ENCODE measurements around the gene NBPF15. TPM values are rescaled to one million over a fixed set of nuclear protein-coding genes. Genes with fewer than 3 reads are reported as not detected.
"Not testable (repeated sequence)": the region's sequence is repeated elsewhere in the genome, so short reads cannot be mapped to it uniquely, and the experiment has no call there.

NBPF15 gene
- total and polyA plus RNA-seq, 2 experiments from 2014 or later = 5.2 to 6.6 TPM

GRCh38 chr1:144485048-144485993 lies 23.9 kb upstream of the NBPF15 start:
- H4K20me1 ChIP-seq (replicated peaks; ENCODE audit: insufficient read depth); H3K27me3 ChIP-seq (ENCODE audit: insufficient read depth); H3K4me2 ChIP-seq; H3K36me3 ChIP-seq (ENCODE audit: insufficient read depth); H3K27ac Mint-ChIP-seq; H3K4me1 Mint-ChIP-seq; H3K4me1 ChIP-seq (ENCODE audit: insufficient read depth); H3F3A ChIP-seq (replicated peaks; ENCODE audit: low read depth); DNase-seq (ENCODE audit: low spot score); H3K36me3 Mint-ChIP-seq (ENCODE audit: low read depth); H3K4me3 Mint-ChIP-seq; H3K4me3 ChIP-seq; H2AFZ ChIP-seq; H3K27me3 Mint-ChIP-seq (ENCODE audit: insufficient read depth, low read depth, poor library complexity); H3K9me3 Mint-ChIP-seq; H3K79me2 ChIP-seq (replicated peaks; ENCODE audit: insufficient read depth); H3K27ac ChIP-seq (ENCODE audit: low read depth); H3K9me2 ChIP-seq (ENCODE audit: insufficient read depth): not testable (repeated sequence)
- TF ChIP-seq, protein P1, sequence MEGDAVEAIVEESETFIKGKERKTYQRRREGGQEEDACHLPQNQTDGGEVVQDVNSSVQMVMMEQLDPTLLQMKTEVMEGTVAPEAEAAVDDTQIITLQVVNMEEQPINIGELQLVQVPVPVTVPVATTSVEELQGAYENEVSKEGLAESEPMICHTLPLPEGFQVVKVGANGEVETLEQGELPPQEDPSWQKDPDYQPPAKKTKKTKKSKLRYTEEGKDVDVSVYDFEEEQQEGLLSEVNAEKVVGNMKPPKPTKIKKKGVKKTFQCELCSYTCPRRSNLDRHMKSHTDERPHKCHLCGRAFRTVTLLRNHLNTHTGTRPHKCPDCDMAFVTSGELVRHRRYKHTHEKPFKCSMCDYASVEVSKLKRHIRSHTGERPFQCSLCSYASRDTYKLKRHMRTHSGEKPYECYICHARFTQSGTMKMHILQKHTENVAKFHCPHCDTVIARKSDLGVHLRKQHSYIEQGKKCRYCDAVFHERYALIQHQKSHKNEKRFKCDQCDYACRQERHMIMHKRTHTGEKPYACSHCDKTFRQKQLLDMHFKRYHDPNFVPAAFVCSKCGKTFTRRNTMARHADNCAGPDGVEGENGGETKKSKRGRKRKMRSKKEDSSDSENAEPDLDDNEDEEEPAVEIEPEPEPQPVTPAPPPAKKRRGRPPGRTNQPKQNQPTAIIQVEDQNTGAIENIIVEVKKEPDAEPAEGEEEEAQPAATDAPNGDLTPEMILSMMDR (conservative IDR thresholded peaks at IDR 0.05; ENCODE audit: low read depth in 2 of 2) = 0 out of 4 replicates have a peak, but pooled peaks of 1 of the 2 experiments have one; percentile 11
- peak; percentile 79 for ATAC-seq

DNA sequence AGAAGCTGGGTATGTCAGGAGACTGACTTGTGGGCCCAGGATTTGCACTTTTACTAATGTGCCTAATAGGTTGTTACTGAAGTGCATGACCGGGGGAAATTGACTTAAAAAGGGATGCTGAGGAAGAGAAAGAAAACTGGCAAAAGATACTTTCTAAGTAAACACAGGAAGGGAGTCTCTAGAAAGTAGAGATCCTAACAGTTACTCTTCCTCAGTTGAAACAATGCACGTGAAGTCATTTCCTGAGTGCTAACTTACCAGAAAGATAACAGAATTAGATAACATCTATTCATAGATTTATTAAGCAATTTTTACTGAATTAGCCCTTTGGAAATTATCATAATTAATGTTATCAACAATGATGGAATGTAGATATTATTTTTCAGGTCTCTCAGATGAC lies 12.4 kb upstream of the NBPF15 start:
- not testable (repeated sequence) for ATAC-seq; H4K20me1 ChIP-seq (replicated peaks; ENCODE audit: insufficient read depth); H2AFZ ChIP-seq; H3K27ac ChIP-seq (ENCODE audit: low read depth); H3K4me1 ChIP-seq (ENCODE audit: insufficient read depth); DNase-seq (ENCODE audit: low spot score); H3K79me2 ChIP-seq (replicated peaks; ENCODE audit: insufficient read depth); H3K36me3 Mint-ChIP-seq (ENCODE audit: low read depth); H3K4me3 ChIP-seq; H3K27me3 ChIP-seq (ENCODE audit: insufficient read depth); H3K4me2 ChIP-seq; H3K27ac Mint-ChIP-seq; H3K9me3 Mint-ChIP-seq; H3K9me2 ChIP-seq (ENCODE audit: insufficient read depth); H3K27me3 Mint-ChIP-seq (ENCODE audit: insufficient read depth, low read depth, poor library complexity); H3F3A ChIP-seq (replicated peaks; ENCODE audit: low read depth); H3K4me1 Mint-ChIP-seq; H3K4me3 Mint-ChIP-seq; H3K36me3 ChIP-seq (ENCODE audit: insufficient read depth)

DNA sequence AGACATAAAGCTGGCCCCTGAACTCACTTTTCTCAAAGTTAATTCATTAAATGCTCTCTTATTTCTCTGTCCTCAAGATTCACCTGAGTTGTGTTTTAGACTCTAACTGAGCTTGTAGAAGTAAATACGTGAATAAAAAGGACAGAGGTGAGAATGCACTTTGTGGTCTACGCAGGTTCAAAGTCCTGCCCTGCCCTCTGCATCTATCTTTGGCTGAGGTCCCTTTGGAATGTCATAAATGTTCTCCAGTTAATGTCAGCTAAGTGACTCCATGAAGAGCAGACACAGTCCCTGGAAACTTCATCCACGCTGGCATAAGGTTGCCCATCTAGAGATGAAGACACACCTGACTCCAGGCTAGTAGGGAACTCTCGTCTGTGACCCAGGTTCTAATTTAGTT lies 10.0 kb upstream of the NBPF15 start:
- not testable (repeated sequence) for H3K4me1 Mint-ChIP-seq; H3K4me1 ChIP-seq (ENCODE audit: insufficient read depth); H3K27ac Mint-ChIP-seq; H3K9me2 ChIP-seq (ENCODE audit: insufficient read depth); H3K36me3 Mint-ChIP-seq (ENCODE audit: low read depth); H3F3A ChIP-seq (replicated peaks; ENCODE audit: low read depth); H3K4me2 ChIP-seq; H2AFZ ChIP-seq; H3K4me3 Mint-ChIP-seq; ATAC-seq; H3K27me3 Mint-ChIP-seq (ENCODE audit: insufficient read depth, low read depth, poor library complexity); H3K79me2 ChIP-seq (replicated peaks; ENCODE audit: insufficient read depth); H3K27me3 ChIP-seq (ENCODE audit: insufficient read depth); DNase-seq (ENCODE audit: low spot score); H3K9me3 Mint-ChIP-seq; H3K4me3 ChIP-seq; H4K20me1 ChIP-seq (replicated peaks; ENCODE audit: insufficient read depth); H3K36me3 ChIP-seq (ENCODE audit: insufficient read depth); H3K27ac ChIP-seq (ENCODE audit: low read depth)

- Histone ChIP-seq H3K4me3 (peak overlapping the region; percentile 63; the same call in 1 of the 2 replicates), H3K27me3 (ENCODE audit: insufficient read depth) (peaks cover 18% of the 10 kb centered on the region)
- not testable (repeated sequence) for H3K27ac Mint-ChIP-seq; H3K36me3 Mint-ChIP-seq (ENCODE audit: low read depth); H3K27ac ChIP-seq (ENCODE audit: low read depth); DNase-seq (ENCODE audit: low spot score); H3K79me2 ChIP-seq (replicated peaks; ENCODE audit: insufficient read depth); H3K9me3 Mint-ChIP-seq; H4K20me1 ChIP-seq (replicated peaks; ENCODE audit: insufficient read depth); H3F3A ChIP-seq (replicated peaks; ENCODE audit: low read depth); H2AFZ ChIP-seq; H3K27me3 Mint-ChIP-seq (ENCODE audit: insufficient read depth, low read depth, poor library complexity); H3K9me2 ChIP-seq (ENCODE audit: insufficient read depth); H3K4me1 ChIP-seq (ENCODE audit: insufficient read depth); H3K36me3 ChIP-seq (ENCODE audit: insufficient read depth); H3K4me2 ChIP-seq; H3K4me1 Mint-ChIP-seq
- H3K4me3 Mint-ChIP-seq = peak overlapping the region; percentile 48; the same call in 2 of the 3 replicates
- peak; percentile 49 for ATAC-seq
These were observed 309 bp upstream of the NBPF15 start for GRCh38 chr1:144461778-144462177.

GRCh38 chr1:144460686-144461085 lies 783 bp downstream of the NBPF15 start:
- peak overlapping the region; percentile 73; the same call in 1 of the 2 replicates for H3K4me2 ChIP-seq
- H3K4me1 Mint-ChIP-seq; H3K27me3 Mint-ChIP-seq (ENCODE audit: insufficient read depth, low read depth, poor library complexity); H3K9me3 Mint-ChIP-seq; DNase-seq (ENCODE audit: low spot score); H3K27ac ChIP-seq (ENCODE audit: low read depth); H3K79me2 ChIP-seq (replicated peaks; ENCODE audit: insufficient read depth); H3K27ac Mint-ChIP-seq; H3K9me2 ChIP-seq (ENCODE audit: insufficient read depth); H3K36me3 Mint-ChIP-seq (ENCODE audit: low read depth); H4K20me1 ChIP-seq (replicated peaks; ENCODE audit: insufficient read depth); H3K4me1 ChIP-seq (ENCODE audit: insufficient read depth); H3K36me3 ChIP-seq (ENCODE audit: insufficient read depth); H2AFZ ChIP-seq; H3F3A ChIP-seq (replicated peaks; ENCODE audit: low read depth): not testable (repeated sequence)
- H3K4me3 Mint-ChIP-seq = peak overlapping the region; percentile 90; the same call in 2 of the 3 replicates
- peak overlapping the region; percentile 63 for H3K4me3 ChIP-seq
- ATAC-seq = peak; percentile 17
- H3K27me3 ChIP-seq (ENCODE audit: insufficient read depth) = peaks cover 18% of the 10 kb centered on the region

- H3K27me3 ChIP-seq (ENCODE audit: insufficient read depth); H3K36me3 Mint-ChIP-seq (ENCODE audit: low read depth); H4K20me1 ChIP-seq (replicated peaks; ENCODE audit: insufficient read depth); H3K4me1 Mint-ChIP-seq; H3K4me1 ChIP-seq (ENCODE audit: insufficient read depth); H3K27ac Mint-ChIP-seq; H3K9me2 ChIP-seq (ENCODE audit: insufficient read depth); H3K4me3 ChIP-seq; DNase-seq (ENCODE audit: low spot score); H3K79me2 ChIP-seq (replicated peaks; ENCODE audit: insufficient read depth); H3K27me3 Mint-ChIP-seq (ENCODE audit: insufficient read depth, low read depth, poor library complexity); H3K36me3 ChIP-seq (ENCODE audit: insufficient read depth); H3F3A ChIP-seq (replicated peaks; ENCODE audit: low read depth); H2AFZ ChIP-seq; H3K9me3 Mint-ChIP-seq; H3K4me2 ChIP-seq; H3K4me3 Mint-ChIP-seq; ATAC-seq; H3K27ac ChIP-seq (ENCODE audit: low read depth): not testable (repeated sequence)
These were observed 19.1 kb downstream of the NBPF15 start for GRCh38 chr1:144442402-144442801.

Data from GM23338 (cell line).